Astrocyte of the cerebellum (primary cell): ENCODE measurements around the gene PCNX2.

Experiments
- DNase-seq: peaks from one replicate; pipeline ENCODE4 v3.0.0-alpha.2; 2011; ENCODE audit warnings: low read depth
- H3K4me3 ChIP-seq: 2 replicates; pipeline ENCODE4 v1.5.1; 2011; ENCODE audit warnings: mild to moderate bottlenecking, low read depth, low read length, moderate library complexity
- in situ Hi-C: cut with HindIII; loops from 2 replicates; pipeline ENCODE4 v1.10.0; 2017; ENCODE audit warnings: low sequenced_read_pairs
- TF ChIP-seq, protein P1 (sequence below): IDR thresholded peaks from 2 replicates; pipeline ENCODE4 v1.5.1; 2012; ENCODE audit warnings: low read length, low read depth, moderate library complexity, mild to moderate bottlenecking; ENCODE audit errors: missing control alignments

PCNX2 gene

DNA sequence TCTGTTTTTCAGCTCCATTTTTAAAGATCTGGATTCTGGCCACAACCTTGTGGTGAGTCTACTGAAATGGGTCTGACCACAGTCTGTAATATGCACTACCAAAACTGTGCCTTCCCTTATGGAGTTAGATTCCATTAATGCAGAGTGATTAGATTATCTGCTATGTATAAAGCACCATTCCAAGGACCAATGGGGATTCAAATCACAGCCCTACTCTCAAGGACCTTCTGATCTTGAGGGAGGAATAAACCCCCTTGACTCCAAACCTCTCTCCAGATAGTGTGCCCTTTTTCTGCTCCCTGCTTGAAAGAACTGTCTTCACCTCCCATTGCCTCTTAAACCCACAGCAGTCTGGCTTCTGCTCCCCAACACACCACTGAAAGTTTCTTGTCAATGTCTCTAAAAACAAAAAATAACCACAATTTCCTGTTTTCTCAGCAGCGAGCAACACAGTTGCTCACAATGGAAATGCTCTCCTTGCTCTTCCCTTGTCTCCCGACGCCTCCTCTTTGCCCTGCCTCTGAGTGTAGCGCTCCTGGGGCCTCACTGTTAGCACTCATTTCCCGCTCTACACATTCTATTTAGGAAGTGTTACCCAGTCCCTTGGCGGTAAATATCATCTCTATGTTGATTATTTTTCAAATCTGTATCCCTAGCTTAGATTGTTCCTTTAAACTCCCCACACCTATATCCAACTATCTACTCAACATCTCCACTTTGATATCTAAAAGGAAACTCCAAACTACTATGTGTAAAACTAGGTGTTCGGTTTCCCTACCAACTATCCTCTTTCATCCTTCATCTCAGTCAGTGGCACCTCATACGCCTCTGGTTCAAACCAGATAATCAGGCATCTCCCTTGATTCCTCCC, 13.6 kb downstream of the PCNX2 start:
- in situ Hi-C loops, result no loop called here
- peak; percentile 85 for DNase-seq
- TF ChIP-seq, protein P1, sequence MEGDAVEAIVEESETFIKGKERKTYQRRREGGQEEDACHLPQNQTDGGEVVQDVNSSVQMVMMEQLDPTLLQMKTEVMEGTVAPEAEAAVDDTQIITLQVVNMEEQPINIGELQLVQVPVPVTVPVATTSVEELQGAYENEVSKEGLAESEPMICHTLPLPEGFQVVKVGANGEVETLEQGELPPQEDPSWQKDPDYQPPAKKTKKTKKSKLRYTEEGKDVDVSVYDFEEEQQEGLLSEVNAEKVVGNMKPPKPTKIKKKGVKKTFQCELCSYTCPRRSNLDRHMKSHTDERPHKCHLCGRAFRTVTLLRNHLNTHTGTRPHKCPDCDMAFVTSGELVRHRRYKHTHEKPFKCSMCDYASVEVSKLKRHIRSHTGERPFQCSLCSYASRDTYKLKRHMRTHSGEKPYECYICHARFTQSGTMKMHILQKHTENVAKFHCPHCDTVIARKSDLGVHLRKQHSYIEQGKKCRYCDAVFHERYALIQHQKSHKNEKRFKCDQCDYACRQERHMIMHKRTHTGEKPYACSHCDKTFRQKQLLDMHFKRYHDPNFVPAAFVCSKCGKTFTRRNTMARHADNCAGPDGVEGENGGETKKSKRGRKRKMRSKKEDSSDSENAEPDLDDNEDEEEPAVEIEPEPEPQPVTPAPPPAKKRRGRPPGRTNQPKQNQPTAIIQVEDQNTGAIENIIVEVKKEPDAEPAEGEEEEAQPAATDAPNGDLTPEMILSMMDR, result no peak
- H3K4me3 ChIP-seq, result no peak overlapping the region

DNA sequence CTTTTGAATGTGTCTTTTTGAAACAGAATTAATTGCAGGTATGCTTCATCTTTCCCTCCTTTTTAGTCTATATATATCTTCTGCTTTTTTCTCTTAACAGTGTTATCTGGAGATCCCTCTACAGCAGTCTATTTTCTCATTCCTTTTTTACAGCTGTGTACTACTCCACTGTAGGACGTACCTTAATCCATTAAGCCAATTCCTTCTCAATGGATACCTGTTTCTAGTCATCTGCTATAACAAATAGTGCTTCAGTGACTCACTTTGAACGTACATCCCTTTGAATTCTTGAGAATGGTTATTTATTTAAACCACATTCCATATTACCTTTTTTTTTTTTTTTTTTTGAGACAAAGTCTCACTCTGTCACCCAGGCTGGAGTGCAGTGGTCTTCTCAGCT, 15.6 kb downstream of the PCNX2 start:
- in situ Hi-C loops, result no loop called here

DNA sequence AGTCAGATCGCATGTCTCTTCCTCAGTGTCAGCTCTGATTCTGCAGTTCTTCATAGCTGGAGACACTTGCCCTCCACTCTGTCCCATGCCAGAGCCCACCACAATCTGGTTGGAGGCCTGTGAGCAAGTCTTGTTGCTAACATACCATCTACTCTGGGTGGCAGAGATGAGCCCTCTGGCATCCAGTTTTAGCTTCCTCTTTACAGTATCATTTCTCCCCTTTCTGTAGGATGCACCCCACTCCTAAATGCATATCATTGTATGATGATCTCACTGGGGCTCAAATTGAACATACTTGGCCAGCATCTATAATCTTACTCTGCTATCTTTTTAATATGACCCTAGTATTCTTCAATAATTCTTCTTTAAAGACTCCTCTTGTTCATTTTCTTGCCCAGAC, 16.9 kb downstream of the PCNX2 start:
- TF ChIP-seq, protein P1, result no peak
- in situ Hi-C loops, result no loop called here
- no peak for DNase-seq
- no peak overlapping the region for H3K4me3 ChIP-seq

More for the DNA sequence above, 15.6 kb downstream of the PCNX2 start:
- TF ChIP-seq, protein P1, result no peak
- H3K4me3 ChIP-seq, result no peak overlapping the region
- no peak for DNase-seq

DNA sequence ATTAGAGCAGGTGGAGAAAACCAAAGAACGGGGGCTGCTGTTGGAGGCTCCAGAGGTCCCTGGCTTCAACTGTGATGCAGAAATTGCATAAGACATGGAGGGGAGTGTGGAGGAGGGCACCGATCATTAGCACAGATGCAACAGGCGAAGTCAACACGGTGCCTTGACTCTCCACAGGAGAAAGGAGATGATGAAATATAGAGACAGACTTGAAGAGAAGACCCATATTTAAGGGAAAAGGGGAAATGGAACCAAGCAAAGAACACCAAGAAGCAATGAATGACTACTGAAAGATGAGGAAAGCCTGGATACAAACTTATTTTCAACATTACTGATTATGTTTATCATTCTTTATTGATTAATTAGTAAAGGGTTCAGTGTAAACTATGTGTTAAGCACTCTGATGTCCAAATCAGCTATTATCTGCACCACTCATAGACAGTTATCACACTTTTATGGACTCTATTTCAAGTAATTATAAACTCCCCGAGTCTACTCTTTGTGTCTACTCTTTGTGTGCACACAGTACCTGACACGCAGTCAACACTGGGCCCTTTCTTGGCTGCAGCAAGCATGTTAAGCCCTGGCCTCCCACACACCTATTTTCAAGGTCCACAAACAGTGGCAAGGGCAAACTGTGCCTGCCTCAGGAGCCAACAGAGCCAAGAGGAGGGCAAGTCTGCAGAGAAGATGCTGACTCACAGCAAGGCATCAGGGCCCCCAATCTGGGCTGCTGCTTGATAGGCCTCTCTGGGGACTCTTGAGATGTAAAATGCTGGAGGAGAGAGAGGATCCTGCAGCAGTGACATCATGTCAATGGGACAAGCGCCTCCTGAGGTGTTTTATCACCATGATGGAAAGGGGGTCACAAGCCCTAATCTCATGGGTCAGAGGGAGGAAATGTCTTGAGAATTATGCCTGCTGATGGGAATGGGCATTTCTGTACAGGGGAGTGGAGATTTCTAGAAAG, 17.6 kb downstream of the PCNX2 start:
- no peak overlapping the region for H3K4me3 ChIP-seq
- in situ Hi-C loops, result no loop called here
- no peak for DNase-seq
- TF ChIP-seq, protein P1, result no peak

DNA sequence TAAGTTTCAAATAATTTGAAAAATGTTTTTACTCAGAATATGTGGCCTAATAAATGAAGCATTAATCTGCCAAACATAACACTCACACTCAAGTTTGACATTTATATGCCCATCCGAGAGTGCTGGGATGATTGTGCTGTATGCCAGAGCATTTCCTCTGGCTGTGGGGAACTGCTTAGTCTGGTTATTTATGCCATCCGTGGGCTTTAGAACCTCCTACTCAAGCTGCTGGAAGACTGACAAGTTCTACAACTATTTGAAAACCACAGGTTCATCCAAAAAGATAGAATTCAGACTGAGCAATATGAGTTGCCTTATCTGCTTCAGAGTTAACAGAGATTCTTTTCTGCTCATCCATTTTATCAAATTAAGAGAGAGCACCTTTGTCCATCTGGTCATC, 25.9 kb downstream of the PCNX2 start:
- peak; percentile 6 for DNase-seq
- in situ Hi-C loops, result no loop called here
- no peak overlapping the region for H3K4me3 ChIP-seq
- TF ChIP-seq, protein P1, result no peak

DNA sequence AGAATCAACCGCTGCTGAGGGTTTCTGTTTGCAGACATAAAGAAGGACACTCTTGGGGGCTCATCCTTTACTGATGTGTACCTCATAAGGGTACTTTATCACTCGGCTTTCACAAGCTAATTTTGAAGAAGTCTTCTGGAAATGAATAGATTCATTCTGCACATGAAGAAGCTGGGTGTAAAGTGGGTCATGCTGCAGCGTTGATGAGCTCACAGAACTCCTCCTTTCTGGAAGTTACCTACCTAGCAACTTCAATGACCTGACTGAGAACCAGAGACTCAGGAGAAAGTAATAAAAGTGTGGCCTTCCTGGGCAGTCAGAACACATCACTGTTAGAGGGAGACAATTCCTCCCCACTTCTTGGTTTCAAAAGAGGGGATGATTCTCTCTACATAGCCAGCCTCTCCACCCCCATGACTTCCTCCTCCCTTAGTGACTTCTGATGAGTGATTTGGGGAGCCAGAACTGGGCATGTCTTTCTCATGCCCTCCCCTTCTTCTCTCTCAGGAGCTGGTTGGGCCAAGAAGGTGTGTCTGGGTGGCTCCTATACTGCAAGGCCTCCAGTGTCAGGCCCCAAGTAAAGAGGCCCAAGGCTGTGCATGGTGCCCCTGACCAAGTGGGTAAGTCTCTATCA, 27.0 kb downstream of the PCNX2 start:
- H3K4me3 ChIP-seq, result no peak overlapping the region
- in situ Hi-C loops, result no loop called here
- TF ChIP-seq, protein P1, result no peak
- no peak for DNase-seq
